DOHH2 (cell line): Measurements from ENCODE around the gene MARCHF6.

Source experiments
- EZH2phosphoT487 ChIP-seq: fragments of 200-600 bp; sonication (generic); IDR thresholded peaks from 2 replicates; pipeline ENCODE4 v1.6.1; 2017; ENCODE audit warnings: borderline replicate concordance, mild to moderate bottlenecking, antibody characterized with exemption, low read length, moderate library complexity, mixed read lengths
- TF ChIP-seq, protein P1 (sequence below): fragments of 200-600 bp; sonication (generic); IDR thresholded peaks from one replicate; pipeline ENCODE4 v1.5.1; 2014; ENCODE audit warnings: antibody characterized with exemption, mild to moderate bottlenecking, low read depth, low read length; ENCODE audit not compliant: poor library complexity, severe bottlenecking

DNA sequence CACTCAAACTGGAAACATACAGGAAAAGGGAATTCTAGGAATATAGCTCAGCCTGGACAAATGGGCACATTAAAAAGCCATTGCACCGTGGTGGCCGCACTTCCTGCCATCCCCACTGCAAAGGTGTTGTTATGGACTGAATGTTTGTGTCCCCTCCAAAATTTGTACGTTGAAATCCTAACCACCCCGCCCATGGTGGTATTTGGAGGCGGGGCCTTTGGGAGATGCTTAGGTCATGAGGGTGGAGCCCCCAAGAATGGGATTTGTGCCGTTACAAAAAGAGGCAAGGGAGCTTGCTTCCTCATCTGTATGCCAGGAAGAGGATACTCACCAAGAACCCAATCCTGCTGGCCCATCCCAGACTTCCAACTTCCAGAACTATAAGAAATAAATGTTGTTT lies 44.7 kb upstream of the MARCHF6 start:
- TF ChIP-seq, protein P1, sequence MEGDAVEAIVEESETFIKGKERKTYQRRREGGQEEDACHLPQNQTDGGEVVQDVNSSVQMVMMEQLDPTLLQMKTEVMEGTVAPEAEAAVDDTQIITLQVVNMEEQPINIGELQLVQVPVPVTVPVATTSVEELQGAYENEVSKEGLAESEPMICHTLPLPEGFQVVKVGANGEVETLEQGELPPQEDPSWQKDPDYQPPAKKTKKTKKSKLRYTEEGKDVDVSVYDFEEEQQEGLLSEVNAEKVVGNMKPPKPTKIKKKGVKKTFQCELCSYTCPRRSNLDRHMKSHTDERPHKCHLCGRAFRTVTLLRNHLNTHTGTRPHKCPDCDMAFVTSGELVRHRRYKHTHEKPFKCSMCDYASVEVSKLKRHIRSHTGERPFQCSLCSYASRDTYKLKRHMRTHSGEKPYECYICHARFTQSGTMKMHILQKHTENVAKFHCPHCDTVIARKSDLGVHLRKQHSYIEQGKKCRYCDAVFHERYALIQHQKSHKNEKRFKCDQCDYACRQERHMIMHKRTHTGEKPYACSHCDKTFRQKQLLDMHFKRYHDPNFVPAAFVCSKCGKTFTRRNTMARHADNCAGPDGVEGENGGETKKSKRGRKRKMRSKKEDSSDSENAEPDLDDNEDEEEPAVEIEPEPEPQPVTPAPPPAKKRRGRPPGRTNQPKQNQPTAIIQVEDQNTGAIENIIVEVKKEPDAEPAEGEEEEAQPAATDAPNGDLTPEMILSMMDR: no peak
- no peak for TF ChIP-seq EZH2phosphoT487
